SK-N-SH treated with all-trans-retinoic acid at 6 μM for 48 hours (cell line): ENCODE data around the gene KYAT1.

ENCODE experiments used
- ISL1 ChIP-seq: fragments of 250-450 bp; sonication (Bioruptor Pico); IDR thresholded peaks from 2 replicates; pipeline ENCODE4 v2.1.2; 2022; ENCODE audit warnings: mild to moderate bottlenecking, moderate library complexity
- ZC3H10 ChIP-seq: fragments of 250-450 bp; sonication (Bioruptor Pico); IDR thresholded peaks from 2 replicates; pipeline ENCODE4 v1.5.1; 2021; ENCODE audit warnings: mild to moderate bottlenecking, moderate library complexity

- no peak for TF ChIP-seq ZC3H10 (CRISPR knock-in tag)
- TF ChIP-seq ISL1: no peak
Measured at GRCh38 chr9:128895556-128895955, 13.8 kb upstream of the KYAT1 start.
